Measurements from ENCODE around the gene TSPEAR. TPM values are rescaled to one million over a fixed set of nuclear protein-coding genes. Genes with fewer than 3 reads are reported as not detected.

Gene TSPEAR
- total and polyA plus RNA-seq, 2 donors (not counting 1 experiment from before 2014, with no cell fraction given) = not detected

- H3K4me3 Mint-ChIP-seq = no peak overlapping the region
- no peaks in the 10 kb centered on the region for H3K4me1 ChIP-seq (ENCODE audit: control insufficient read depth in 2 of 2, insufficient read depth in 2 of 2, low read length in 2 of 2)
- H3K27me3 ChIP-seq (replicated peaks in 1 of 4; ENCODE audit: control extremely low read depth in 1 of 4, control insufficient read depth in 3 of 4, insufficient read depth in 4 of 4, low read length in 3 of 4) = peaks cover 0 to 2% (median 0%) of the 10 kb centered on the region in 4 experiments
- no peak for DNase-seq
- 93% methylated on average over 8 of the region's 12 CpGs for WGBS (ENCODE audit: insufficient coverage)
- H3K27ac ChIP-seq (ENCODE audit: low read length in 2 of 2) = no peak overlapping the region
- H3K79me2 ChIP-seq (ENCODE audit: control insufficient read depth, insufficient read depth, low read length) = no peaks in the 10 kb centered on the region
- H2AFZ ChIP-seq (ENCODE audit: insufficient read depth, low read depth, low read length, poor library complexity, severe bottlenecking) = no peak overlapping the region
- TF ChIP-seq EZH2 (IDR thresholded peaks at IDR 0.05; ENCODE audit: borderline replicate concordance, insufficient read depth, low read depth, low read length, poor library complexity, severe bottlenecking) (no peak), CTCF (IDR thresholded peaks at IDR 0.05) (no peak)
- no peak overlapping the region for H3K27ac Mint-ChIP-seq
- CTCF ChIA-PET = no interaction called here
- POLR2A ChIA-PET = no interaction called here
- intact Hi-C loops (cut with micrococcal nuclease) = no loop called here
- H4K20me1 ChIP-seq (ENCODE audit: control insufficient read depth, insufficient read depth, low read length, poor library complexity, severe bottlenecking) = no peaks in the 10 kb centered on the region
- H3K4me1 Mint-ChIP-seq = no peaks in the 10 kb centered on the region
- no peak overlapping the region for H3K9ac ChIP-seq (ENCODE audit: low read length)
- H3K9me3 Mint-ChIP-seq (ENCODE audit: insufficient read depth) = no peaks in the 10 kb centered on the region
- H3K27me3 Mint-ChIP-seq = peaks cover 6% of the 10 kb centered on the region
- H3K4me3 ChIP-seq (ENCODE audit: control extremely low read depth in 1 of 5, extremely low read depth in 1 of 5, insufficient read depth in 1 of 5, low read depth in 2 of 5, low read length in 4 of 5) = no peak overlapping the region
- no peak overlapping the region for H3K4me2 ChIP-seq (replicated peaks; ENCODE audit: low read depth, low read length, poor library complexity, severe bottlenecking)
- no peaks in the 10 kb centered on the region for H3K9me3 ChIP-seq (ENCODE audit: control extremely low read depth in 1 of 3, control insufficient read depth in 2 of 3, insufficient read depth in 1 of 3, low read length in 2 of 3)
- ATAC-seq (ENCODE audit: low read depth) = no peak
- H3K36me3 ChIP-seq (replicated peaks in 1 of 2; ENCODE audit: control extremely low read depth in 1 of 2, control insufficient read depth in 1 of 2, extremely low read depth in 1 of 2, insufficient read depth in 2 of 2, low read length in 1 of 2) = no peaks in the 10 kb centered on the region
These were observed 185.0 kb downstream of the TSPEAR start for GRCh38 chr21:44526096-44526997.

GRCh38 chr21:44525391-44526095 lies 185.8 kb downstream of the TSPEAR start:
- POLR2A ChIA-PET = no interaction called here

More at GRCh38 chr21:44525391-44526095, 185.8 kb downstream of the TSPEAR start:
- WGBS (ENCODE audit: insufficient coverage) = 92% methylated on average over 20 of the region's 20 CpGs
- no peaks in the 10 kb centered on the region for H3K4me1 Mint-ChIP-seq
- Histone ChIP-seq H4K20me1 (ENCODE audit: control insufficient read depth, insufficient read depth, low read length, poor library complexity, severe bottlenecking) (no peaks in the 10 kb centered on the region), H3K4me3 (ENCODE audit: control extremely low read depth in 1 of 5, extremely low read depth in 1 of 5, insufficient read depth in 1 of 5, low read depth in 2 of 5, low read length in 4 of 5) (no peak overlapping the region), H2AFZ (ENCODE audit: insufficient read depth, low read depth, low read length, poor library complexity, severe bottlenecking) (no peak overlapping the region), H3K9me3 (ENCODE audit: control extremely low read depth in 1 of 3, control insufficient read depth in 2 of 3, insufficient read depth in 1 of 3, low read length in 2 of 3) (no peaks in the 10 kb centered on the region), H3K4me1 (ENCODE audit: control insufficient read depth in 2 of 2, insufficient read depth in 2 of 2, low read length in 2 of 2) (no peaks in the 10 kb centered on the region), H3K27me3 (replicated peaks in 1 of 4; ENCODE audit: control extremely low read depth in 1 of 4, control insufficient read depth in 3 of 4, insufficient read depth in 4 of 4, low read length in 3 of 4) (peaks cover 0 to 3% (median 0%) of the 10 kb centered on the region in 4 experiments), H3K27ac (ENCODE audit: low read length in 2 of 2) (no peak overlapping the region), H3K4me2 (replicated peaks; ENCODE audit: low read depth, low read length, poor library complexity, severe bottlenecking) (no peak overlapping the region), H3K79me2 (ENCODE audit: control insufficient read depth, insufficient read depth, low read length) (no peaks in the 10 kb centered on the region), H3K9ac (ENCODE audit: low read length) (no peak overlapping the region), H3K36me3 (replicated peaks in 1 of 2; ENCODE audit: control extremely low read depth in 1 of 2, control insufficient read depth in 1 of 2, extremely low read depth in 1 of 2, insufficient read depth in 2 of 2, low read length in 1 of 2) (no peaks in the 10 kb centered on the region)
- H3K27me3 Mint-ChIP-seq = peaks cover 7% of the 10 kb centered on the region
- intact Hi-C loops (cut with micrococcal nuclease) = no loop called here
- no peak for TF ChIP-seq EZH2 (IDR thresholded peaks at IDR 0.05; ENCODE audit: borderline replicate concordance, insufficient read depth, low read depth, low read length, poor library complexity, severe bottlenecking)
- no peak for TF ChIP-seq CTCF (IDR thresholded peaks at IDR 0.05)
- H3K9me3 Mint-ChIP-seq (ENCODE audit: insufficient read depth) = no peaks in the 10 kb centered on the region
- H3K27ac Mint-ChIP-seq = no peak overlapping the region
- CTCF ChIA-PET = no interaction called here
- DNase-seq (no peak), ATAC-seq (ENCODE audit: low read depth) (no peak)
- H3K4me3 Mint-ChIP-seq = no peak overlapping the region

All from B cell (primary cell).